Testis (tissue), 2 donors: ENCODE results near the gene LECT2.

Experiments used
- CTCF ChIP-seq, 3 experiments: fragments of 450-650 bp in 2 of 3; fragments of 200-600 bp in 1 of 3; sonication (generic) in 1 of 3; IDR thresholded peaks; one replicate each; pipeline ENCODE4 v1.5.1; 2016 to 2019; ENCODE audit warnings: antibody characterized with exemption in 3 of 3, mild to moderate bottlenecking in 2 of 3, moderate library complexity in 1 of 3
- POLR2A ChIP-seq: fragments of 450-650 bp; IDR thresholded peaks from one replicate; pipeline ENCODE4 v1.6.1; 2017; ENCODE audit warnings: antibody characterized with exemption, mild to moderate bottlenecking, moderate library complexity

DNA sequence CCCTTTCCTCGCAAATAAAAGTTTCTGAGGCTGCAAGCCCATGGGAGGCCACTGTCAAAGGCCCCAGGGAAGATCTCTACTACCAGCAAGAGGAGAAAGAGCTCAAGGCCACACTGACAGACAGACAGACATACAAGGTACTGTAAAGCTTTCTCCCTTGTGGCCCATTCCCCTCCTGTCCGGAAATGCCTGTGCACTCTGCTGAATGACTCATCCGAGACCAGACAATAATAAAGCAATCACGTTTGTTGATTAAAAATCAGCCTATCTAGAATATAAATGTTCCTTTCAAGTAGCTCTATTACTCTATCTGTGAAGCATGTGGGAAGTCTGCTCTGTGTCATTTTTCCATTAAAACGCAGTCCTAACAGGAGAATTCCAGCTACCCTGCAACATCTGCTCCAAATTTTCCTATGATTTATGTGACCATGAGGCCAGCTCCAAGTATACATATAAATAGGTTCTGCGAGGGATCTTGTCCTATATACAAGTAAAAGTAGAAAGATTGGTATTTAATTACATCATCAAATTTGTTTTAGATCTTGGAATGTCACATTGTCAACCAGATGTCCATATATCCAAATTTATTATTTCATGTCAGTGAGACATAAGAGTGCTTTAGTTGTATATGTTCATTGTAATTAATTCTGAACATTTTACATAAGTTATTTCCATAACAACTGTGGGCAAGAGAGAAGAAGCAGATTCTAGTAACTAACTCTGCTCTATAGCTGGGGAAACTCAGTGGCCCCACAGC is 39.3 kb upstream of the LECT2 start:
- TF ChIP-seq CTCF (IDR thresholded peaks at IDR 0.05) = no peak
- no peak for TF ChIP-seq POLR2A
